Uterus (tissue), 4 donors: ENCODE results near the gene CYSRT1. TPM values are rescaled to one million over a fixed set of nuclear protein-coding genes. Genes with fewer than 3 reads are reported as not detected.
A peak's percentile ranks its signal among the peaks of the same experiment; 100 is the strongest.

Experiments used
- DNase-seq, 2 donors: peaks; one replicate each; pipeline ENCODE4 v3.0.0-alpha.2; 2019 to 2020
- H3K27ac ChIP-seq, 2 donors: fragments of 200-600 bp; sonication (generic); 1 replicate in 1 of 2; 2 replicates in 1 of 2; pipeline ENCODE4 v1.5.1; 2016 to 2018
- H3K27me3 ChIP-seq, 2 donors: fragments of 200-600 bp; sonication (generic); one replicate each; pipeline ENCODE4 v1.5.1; 2018 to 2019; ENCODE audit warnings: control low read depth in 1 of 2
- H3K36me3 ChIP-seq, 2 donors: fragments of 200-600 bp; sonication (generic); one replicate each; pipeline ENCODE4 v1.5.1; 2019; ENCODE audit warnings: control low read depth in 1 of 2
- H3K4me1 ChIP-seq, 2 donors: fragments of 200-600 bp; sonication (generic); one replicate each; pipeline ENCODE4 v1.5.1; 2018 to 2019; ENCODE audit warnings: control low read depth in 1 of 2
- H3K4me3 ChIP-seq, 2 donors: fragments of 200-600 bp; sonication (generic); 1 replicate in 1 of 2; 2 replicates in 1 of 2; pipeline ENCODE4 v1.5.1; 2018 to 2019; ENCODE audit warnings: mild to moderate bottlenecking in 1 of 2
- H3K9me3 ChIP-seq, 2 donors: fragments of 200-600 bp; sonication (generic); one replicate each; pipeline ENCODE4 v1.5.1; 2019; ENCODE audit warnings: control low read depth in 1 of 2
- CTCF ChIP-seq, 4 experiments: fragments of 200-600 bp in 2 of 4; fragments of 450-650 bp in 2 of 4; sonication (generic) in 2 of 4; IDR thresholded peaks; one replicate each; pipeline ENCODE4 v1.5.1; 2016 to 2019; ENCODE audit warnings: antibody characterized with exemption in 4 of 4, mild to moderate bottlenecking in 2 of 4, moderate library complexity in 1 of 4
- POLR2A ChIP-seq, 2 donors: fragments of 450-650 bp; IDR thresholded peaks; one replicate each; pipeline ENCODE4 v1.6.1; 2016; ENCODE audit warnings: antibody characterized with exemption in 2 of 2, mild to moderate bottlenecking in 1 of 2, moderate library complexity in 1 of 2
- intact Hi-C: fragments of 100-400 bp; cut with DNase I; formaldehyde crosslinking; loops from one replicate; pipeline ENCODE4 v1.15.1; 2023; ENCODE audit warnings: low total_unique reads
- total RNA-seq, 4 donors: library from RNA; depleted of rRNA in 3 of 4; stranded (reverse); fragments of >200 nt in 3 of 4; gene quantifications; one replicate each; pipeline versions ENCODE4 v1.1.0 to v1.2.4, GENCODE V29; 2014 to 2023
- donor health status: DM: yes; HTN: yes; CAD: no.

The CYSRT1 gene
- total RNA-seq, 4 donors from 2014 or later: 0.34 TPM; not detected in 3

DNA sequence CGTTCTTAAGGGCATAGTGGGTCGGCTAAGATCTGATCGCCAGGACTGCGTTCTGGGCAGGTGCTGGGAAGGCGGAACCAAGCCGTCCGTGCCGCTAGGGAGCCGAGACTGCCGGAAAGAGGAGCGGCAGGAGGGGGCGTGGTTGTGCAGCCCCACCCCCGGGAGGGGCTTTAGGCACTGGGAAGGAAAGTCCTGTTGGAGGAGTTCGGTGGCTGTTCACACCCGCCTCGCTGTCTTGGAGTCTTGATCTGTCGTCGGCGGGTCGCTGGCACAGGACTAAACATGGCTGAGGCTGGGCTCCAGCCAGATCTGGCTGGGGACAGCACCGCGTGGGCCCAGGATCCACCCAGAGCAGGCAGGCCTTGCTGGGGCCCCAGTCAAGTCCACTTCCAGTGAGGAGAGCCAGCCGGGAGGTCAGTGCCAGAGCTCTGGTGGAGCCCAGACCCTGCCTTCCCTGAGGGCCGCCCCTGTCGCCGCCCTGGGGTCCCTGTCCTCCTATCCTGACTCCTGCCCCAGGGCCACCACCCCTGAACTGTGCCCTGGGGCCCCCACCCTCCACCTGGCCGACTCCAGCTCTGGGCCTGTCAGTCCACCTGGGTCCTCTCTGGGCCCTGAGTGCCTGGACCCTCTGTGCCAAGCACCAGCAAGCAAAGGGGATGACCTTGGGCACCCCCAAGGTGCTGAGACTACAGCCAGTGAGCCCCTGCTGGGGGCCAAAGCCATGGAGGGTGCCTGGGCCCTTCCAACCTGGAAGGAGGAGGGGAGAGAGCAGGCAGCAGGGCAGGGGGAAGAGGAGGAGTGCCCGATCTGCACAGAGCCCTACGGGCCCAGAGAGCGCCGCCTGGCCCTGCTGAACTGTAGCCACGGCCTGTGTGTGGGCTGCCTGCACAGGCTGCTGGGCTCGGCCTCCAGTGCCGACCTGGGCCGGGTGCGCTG lies 7.4 kb upstream of the CYSRT1 start:
- Histone ChIP-seq H3K36me3 (no peaks in the 10 kb centered on the region), H3K27ac (no peak overlapping the region), H3K4me3 (no peak overlapping the region), H3K4me1 (peaks cover 0 to 14% of the 10 kb centered on the region in 2 donors), H3K27me3 (no peaks in the 10 kb centered on the region), H3K9me3 (no peaks in the 10 kb centered on the region)
- TF ChIP-seq POLR2A (IDR thresholded peaks at IDR 0.05): peak in 1 of 2 donors; percentile 43
- TF ChIP-seq CTCF (IDR thresholded peaks at IDR 0.05): no peak
- intact Hi-C loops: no loop called here
- peak in 1 of 2 donors; percentile 62 for DNase-seq

DNA sequence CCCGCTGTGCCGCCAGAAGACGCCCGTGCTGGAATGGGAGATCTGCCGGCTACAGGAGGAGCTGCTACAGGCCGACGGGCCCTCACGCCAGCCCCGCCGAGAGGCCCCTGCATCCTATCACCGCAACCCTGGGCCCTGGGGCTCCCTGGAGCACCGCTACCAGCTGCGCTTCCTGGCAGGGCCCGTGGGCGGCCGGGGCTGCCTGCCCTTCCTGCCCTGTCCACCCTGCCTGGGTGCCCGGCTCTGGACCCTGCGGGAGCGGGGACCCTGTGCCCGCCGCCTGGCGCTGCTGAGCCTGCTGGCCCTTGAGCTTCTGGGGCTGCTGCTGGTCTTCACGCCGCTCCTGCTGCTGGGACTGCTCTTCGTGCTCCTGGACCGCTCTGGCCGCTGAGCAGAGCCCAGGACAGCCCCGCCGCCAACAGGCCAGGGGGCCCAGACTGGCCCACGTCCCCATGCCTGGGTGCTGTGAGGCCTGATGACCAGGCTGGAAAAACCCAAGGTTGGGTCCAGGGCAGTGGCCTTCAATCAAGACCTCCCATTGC lies 6.7 kb upstream of the CYSRT1 start:
- no peaks in the 10 kb centered on the region for H3K9me3 ChIP-seq
- H3K27me3 ChIP-seq: no peaks in the 10 kb centered on the region
- no peaks in the 10 kb centered on the region for H3K36me3 ChIP-seq
- DNase-seq: no peak
- no peak overlapping the region for H3K27ac ChIP-seq
- no peak overlapping the region for H3K4me3 ChIP-seq
- TF ChIP-seq CTCF (IDR thresholded peaks at IDR 0.05) (no peak), POLR2A (IDR thresholded peaks at IDR 0.05) (no peak)
- intact Hi-C loops: no loop called here
- H3K4me1 ChIP-seq: peaks cover 0 to 19% of the 10 kb centered on the region in 2 donors

- peaks cover 0 to 19% of the 10 kb centered on the region in 2 donors for H3K4me1 ChIP-seq
- DNase-seq: no peak
- intact Hi-C loops: no loop called here
- H3K9me3 ChIP-seq: no peaks in the 10 kb centered on the region
- no peak overlapping the region for H3K27ac ChIP-seq
- TF ChIP-seq POLR2A (IDR thresholded peaks at IDR 0.05) (no peak), CTCF (IDR thresholded peaks at IDR 0.05) (no peak)
- no peaks in the 10 kb centered on the region for H3K27me3 ChIP-seq
- H3K4me3 ChIP-seq: no peak overlapping the region
- H3K36me3 ChIP-seq: no peaks in the 10 kb centered on the region
Observed at GRCh38 chr9:137218754-137219271, 6.2 kb upstream of the CYSRT1 start.

- DNase-seq: no peak
- H3K36me3 ChIP-seq: no peaks in the 10 kb centered on the region
- no peaks in the 10 kb centered on the region for H3K27me3 ChIP-seq
- H3K4me1 ChIP-seq: peaks cover 0 to 19% of the 10 kb centered on the region in 2 donors
- no peak overlapping the region for H3K27ac ChIP-seq
- intact Hi-C loops: loop anchor here (10.0 kb wide), 1 partner anchor 105 kb away; the partner anchor contains the start of gene DPP7
- H3K9me3 ChIP-seq: no peaks in the 10 kb centered on the region
- H3K4me3 ChIP-seq: no peak overlapping the region
- TF ChIP-seq POLR2A (IDR thresholded peaks at IDR 0.05) (no peak), CTCF (IDR thresholded peaks at IDR 0.05) (no peak)
Observed at GRCh38 chr9:137219757-137220316, 5.1 kb upstream of the CYSRT1 start.
